LNCAP (cell line): ENCODE results near the gene GRID1.

Source experiments
- CTCF ChIP-seq: fragments of 450-650 bp; IDR thresholded peaks from 2 replicates; pipeline ENCODE4 v1.5.1; 2017; ENCODE audit warnings: mild to moderate bottlenecking

The GRID1 gene

GRCh38 chr10:86315549-86315942, 51.0 kb downstream of the GRID1 start:
- no peak for TF ChIP-seq CTCF

- TF ChIP-seq CTCF: no peak
These were observed 51.7 kb downstream of the GRID1 start for GRCh38 chr10:86314616-86315548.

DNA sequence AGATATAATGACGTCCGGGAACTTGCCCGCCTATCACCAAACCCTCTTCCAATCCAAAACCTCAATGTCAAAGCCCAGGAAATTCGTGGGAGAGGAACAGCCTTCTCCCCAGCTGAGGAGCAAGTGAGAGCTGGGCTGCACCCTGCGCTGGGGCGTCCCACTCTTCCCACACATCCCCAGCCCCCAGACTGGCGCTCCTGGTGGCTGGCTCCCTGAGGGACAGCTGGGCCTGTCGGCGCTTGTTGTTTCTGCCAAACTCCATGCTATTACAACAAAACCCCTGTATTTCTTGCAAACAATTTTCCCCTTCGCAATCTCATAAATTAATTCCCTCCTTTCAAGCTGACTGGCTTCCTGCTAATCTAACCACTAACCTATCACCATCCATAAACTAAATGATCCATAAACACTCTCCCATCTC, 53.0 kb downstream of the GRID1 start:
- no peak for TF ChIP-seq CTCF

- TF ChIP-seq CTCF: no peak
These were observed 53.8 kb downstream of the GRID1 start for GRCh38 chr10:86312701-86313270.

DNA sequence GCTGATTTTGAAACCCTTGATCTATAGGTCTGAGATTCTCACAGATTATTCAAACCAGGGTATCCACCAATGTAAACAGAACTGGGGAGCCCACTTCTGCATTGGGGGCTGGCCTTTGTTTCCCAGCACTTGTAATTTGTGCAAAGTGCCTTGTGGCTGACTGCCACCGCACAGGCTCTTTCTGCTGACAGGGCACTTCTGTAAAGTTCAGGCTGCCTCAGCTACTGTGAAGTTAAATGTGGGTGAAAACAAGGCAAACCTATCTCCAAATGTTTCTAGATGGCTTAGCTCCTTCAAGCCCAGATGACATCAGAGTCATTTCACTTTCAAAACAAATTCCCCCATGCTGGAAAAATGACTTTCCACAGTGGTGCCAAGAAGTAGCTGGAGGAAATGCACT, 54.7 kb downstream of the GRID1 start:
- no peak for TF ChIP-seq CTCF

- no peak for TF ChIP-seq CTCF
These were observed 55.4 kb downstream of the GRID1 start for GRCh38 chr10:86311190-86311589.

DNA sequence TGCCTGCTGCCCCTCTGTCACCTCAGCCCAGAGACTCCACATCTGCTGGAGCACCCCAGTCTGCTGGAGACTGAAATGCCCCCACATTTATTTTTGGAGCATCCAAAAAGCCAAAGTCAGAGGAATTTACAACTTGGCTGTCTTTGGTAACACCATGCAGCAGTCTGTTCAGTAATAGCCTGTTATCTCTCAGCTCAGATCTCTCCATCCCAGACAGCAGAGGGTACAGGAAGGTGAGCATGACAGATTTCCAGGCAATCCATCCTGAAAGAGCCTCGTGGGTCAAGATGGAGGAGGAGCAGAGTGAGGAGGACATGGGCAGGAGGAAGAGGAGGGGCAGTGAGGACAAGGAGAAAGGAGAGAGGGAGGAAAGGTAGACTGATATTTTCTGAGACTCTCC, 55.9 kb downstream of the GRID1 start:
- TF ChIP-seq CTCF: no peak
